Sigmoid colon (tissue), 4 donors: ENCODE results near the gene FTCD.

Experiments used
- CTCF ChIP-seq, 4 experiments: fragments of 450-650 bp in 3 of 4; fragments of 200-600 bp in 1 of 4; IDR thresholded peaks; one replicate each; pipeline ENCODE4 v1.5.1; 2016 to 2019; ENCODE audit warnings: antibody characterized with exemption in 4 of 4, mild to moderate bottlenecking in 3 of 4, moderate library complexity in 2 of 4
- EP300 ChIP-seq, 4 donors: sonication (generic); formaldehyde crosslinking; IDR thresholded peaks; one replicate each; pipeline ENCODE4 v1.6.1; 2017; ENCODE audit warnings: antibody characterized with exemption in 4 of 4
- POLR2A ChIP-seq, 2 donors: fragments of 450-650 bp; IDR thresholded peaks; one replicate each; pipeline ENCODE4 v1.6.1; 2016; ENCODE audit warnings: antibody characterized with exemption in 2 of 2, mild to moderate bottlenecking in 2 of 2, moderate library complexity in 2 of 2
- POLR2AphosphoS5 ChIP-seq, 4 donors: sonication (generic); formaldehyde crosslinking; IDR thresholded peaks; one replicate each; pipeline ENCODE4 v1.6.1; 2017; ENCODE audit warnings: antibody characterized with exemption in 4 of 4

- TF ChIP-seq POLR2A (IDR thresholded peaks at IDR 0.05) = no peak
- no peak for TF ChIP-seq CTCF (IDR thresholded peaks at IDR 0.05)
- no peak for TF ChIP-seq EP300 (IDR thresholded peaks at IDR 0.05)
- no peak for TF ChIP-seq POLR2AphosphoS5 (IDR thresholded peaks at IDR 0.05)
Observed at GRCh38 chr21:46137908-46138307, 17.5 kb downstream of the FTCD start.
